BJ (cell line): ENCODE measurements around the gene KIF26B. TPM values are rescaled to one million over a fixed set of nuclear protein-coding genes. Genes with fewer than 3 reads are reported as not detected.

ENCODE experiments used
- CTCF ChIA-PET: fragments of 350-600 bp; formaldehyde crosslinking; extraction: SDS; loops from one replicate; lab custom pipeline; 2021; ENCODE audit warnings: antibody characterized with exemption, inconsistent platforms; lab: Yijun Ruan, JAX
- POLR2A ChIA-PET: fragments of 300-600 bp; sonication (Branson Sonifier 250); formaldehyde crosslinking; extraction: SDS; loops from one replicate; lab custom pipeline; 2021; ENCODE audit warnings: antibody characterized with exemption; lab: Charles Lee
- DNase-seq: peaks from one replicate; pipeline ENCODE4 v3.0.0-alpha.2; 2011; ENCODE audit warnings: low read depth
- H3K27me3 ChIP-seq: 2 replicates; pipeline ENCODE4 v1.6.0; 2011; ENCODE audit warnings: low read length; ENCODE audit not compliant: control insufficient read depth, insufficient read depth
- H3K36me3 ChIP-seq: 2 replicates; pipeline ENCODE4 v1.5.1; 2011; ENCODE audit warnings: low read length; ENCODE audit not compliant: control insufficient read depth, insufficient read depth
- H3K4me3 ChIP-seq: 2 replicates; pipeline ENCODE4 v1.5.1; 2011; ENCODE audit warnings: low read depth, mild to moderate bottlenecking, control low read depth, low read length
- CTCF ChIP-seq: IDR thresholded peaks from 2 replicates; pipeline ENCODE4 v1.5.1; 2011; ENCODE audit warnings: low read depth, mild to moderate bottlenecking, control low read depth, inconsistent platforms, low read length, moderate library complexity; ENCODE audit not compliant: insufficient read depth
- polyA plus RNA-seq: library from polyadenylated mRNA; depleted of rRNA; stranded (reverse); fragments of >200 nt; gene quantifications from 2 replicates; pipeline ENCODE4 v1.2.3, GENCODE V29; 2011

The KIF26B gene
- polyA plus RNA-seq, 1 experiment: 2.8 TPM

DNA sequence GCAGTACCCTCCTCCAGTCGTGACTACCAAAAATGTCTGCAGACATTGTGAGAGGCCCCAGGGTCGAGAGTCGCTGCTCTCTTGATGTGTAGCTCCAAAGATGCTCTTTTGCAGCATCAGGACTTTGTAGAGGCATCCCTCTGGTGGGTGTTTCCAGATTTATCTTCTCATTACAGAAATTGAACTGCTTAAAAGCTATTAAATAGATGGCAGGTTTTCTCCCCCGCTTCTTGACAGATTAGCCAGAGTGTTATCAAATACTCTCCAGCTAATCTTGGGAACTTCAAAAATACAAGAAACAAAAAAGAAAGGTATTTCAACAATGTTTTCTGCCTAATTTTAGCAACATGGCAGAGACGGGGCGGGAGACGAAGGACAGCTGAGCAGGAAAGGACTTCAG is 265.2 kb downstream of the KIF26B start:
- Histone ChIP-seq H3K27me3 (no peaks in the 10 kb centered on the region), H3K36me3 (peaks cover 3% of the 10 kb centered on the region), H3K4me3 (no peak overlapping the region)
- TF ChIP-seq CTCF: no peak
- ChIA-PET CTCF (no interaction called here), POLR2A (interaction anchor here (0.6 kb wide), 1 partner anchor 485 kb away, joined by 7 read pairs; no protein-coding TSS in a partner anchor)
- DNase-seq: no peak

DNA sequence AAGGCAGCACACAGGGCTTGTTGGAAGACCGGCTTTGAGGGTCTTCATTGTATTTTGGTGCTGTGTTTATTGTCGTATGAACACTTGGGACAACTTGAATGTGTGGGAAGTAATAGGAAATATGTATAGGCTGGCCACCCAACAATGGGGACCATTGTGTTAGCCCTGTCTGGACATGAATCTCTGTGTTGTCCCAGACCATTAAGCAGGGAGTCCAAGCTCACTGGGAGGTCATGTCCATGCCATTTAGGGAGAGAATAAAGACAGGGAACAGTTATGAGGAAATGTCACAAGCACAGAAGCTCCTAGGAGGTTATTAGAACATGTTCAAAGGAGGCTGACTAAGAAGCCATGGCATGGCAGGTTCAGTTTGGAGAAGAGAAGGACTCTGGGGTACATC is 266.1 kb downstream of the KIF26B start:
- no peak for DNase-seq
- no peak overlapping the region for H3K4me3 ChIP-seq
- TF ChIP-seq CTCF: no peak
- CTCF ChIA-PET: no interaction called here
- peaks cover 3% of the 10 kb centered on the region for H3K36me3 ChIP-seq
- H3K27me3 ChIP-seq: no peaks in the 10 kb centered on the region
- POLR2A ChIA-PET: no interaction called here

DNA sequence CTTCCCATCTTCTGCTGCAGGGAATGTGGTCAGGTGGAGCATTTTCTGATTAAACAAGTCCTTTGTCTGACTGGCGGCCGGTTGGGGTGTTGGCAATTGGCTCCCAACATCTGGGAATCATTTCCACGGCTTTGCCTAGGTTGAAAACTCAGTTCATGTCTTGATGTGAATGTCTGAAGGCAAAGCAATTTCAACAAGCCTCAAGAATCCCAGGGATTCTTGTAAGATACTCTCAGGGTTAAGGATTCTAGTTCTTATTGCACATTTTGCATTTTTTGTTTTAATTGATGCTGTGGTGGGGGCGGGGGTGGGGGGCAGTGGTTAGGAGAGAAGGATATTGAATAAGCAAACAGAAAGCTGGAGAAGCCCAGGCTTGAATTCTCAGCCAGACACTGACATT is 273.9 kb downstream of the KIF26B start:
- POLR2A ChIA-PET: no interaction called here

GRCh38 chr1:245431706-245432105 is 276.9 kb downstream of the KIF26B start:
- ChIA-PET CTCF (no interaction called here), POLR2A (no interaction called here)
- DNase-seq: no peak
- Histone ChIP-seq H3K36me3 (0 out of 2 replicates have a peak, but pooled peaks cover 3% of the 10 kb centered on the region), H3K27me3 (no peaks in the 10 kb centered on the region), H3K4me3 (no peak overlapping the region)
- no peak for TF ChIP-seq CTCF

More for the DNA sequence above, 273.9 kb downstream of the KIF26B start:
- Histone ChIP-seq H3K36me3 (no peaks in the 10 kb centered on the region), H3K27me3 (no peaks in the 10 kb centered on the region), H3K4me3 (no peak overlapping the region)
- TF ChIP-seq CTCF: no peak
- DNase-seq: no peak
- CTCF ChIA-PET: no interaction called here

DNA sequence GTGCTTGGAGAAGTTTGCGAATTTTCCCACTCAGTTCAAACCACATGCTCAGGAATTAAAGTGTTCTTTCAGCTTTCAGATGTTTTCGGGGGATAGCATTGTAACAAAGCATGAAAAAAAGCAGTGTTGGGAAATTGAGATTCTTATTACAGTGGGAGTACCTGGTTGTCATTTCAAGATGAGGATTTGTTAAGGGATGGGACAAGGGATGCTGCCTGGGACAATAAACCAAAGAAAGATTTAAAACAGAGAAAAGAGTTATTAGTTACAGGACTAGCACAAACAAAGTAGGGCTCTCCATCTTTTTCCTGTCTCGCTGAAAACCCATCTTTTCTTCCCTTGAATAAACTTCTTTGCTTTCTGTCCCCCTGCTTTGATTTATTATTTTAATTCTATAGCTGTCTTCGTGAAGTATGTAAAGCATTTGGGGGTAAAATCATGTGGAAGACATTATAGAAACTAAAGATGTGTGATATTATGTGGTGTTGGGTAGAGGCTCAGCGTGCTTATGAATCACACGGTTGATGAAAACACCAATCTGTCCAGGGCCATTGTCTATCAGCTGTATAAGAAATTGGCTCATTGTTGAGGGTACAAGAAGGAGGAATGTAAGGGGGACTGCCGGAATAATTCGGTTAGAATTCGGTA is 277.6 kb downstream of the KIF26B start:
- TF ChIP-seq CTCF: no peak
- ChIA-PET CTCF (interaction anchor here (0.6 kb wide), 1 partner anchor 8 kb away, joined by 4 read pairs; no protein-coding TSS in a partner anchor), POLR2A (no interaction called here)

More for the DNA sequence above, 277.6 kb downstream of the KIF26B start:
- no peak overlapping the region for H3K4me3 ChIP-seq
- no peaks in the 10 kb centered on the region for H3K27me3 ChIP-seq
- no peak for DNase-seq
- 0 out of 2 replicates have a peak, but pooled peaks cover 3% of the 10 kb centered on the region for H3K36me3 ChIP-seq
